Rectal smooth muscle tissue (tissue), 1 donor: ENCODE results near the gene MAP3K9.

Experiments
- H3K27ac ChIP-seq: one replicate; pipeline ENCODE4 v1.7.0; 2013; ENCODE audit warnings: low read depth, low read length, inconsistent platforms
- H3K27me3 ChIP-seq: one replicate; pipeline ENCODE4 v1.7.0; 2013; ENCODE audit warnings: low read length; ENCODE audit not compliant: control insufficient read depth, insufficient read depth
- H3K36me3 ChIP-seq: one replicate; pipeline ENCODE4 v1.7.0; 2013; ENCODE audit warnings: low read length; ENCODE audit not compliant: control insufficient read depth, insufficient read depth
- H3K4me1 ChIP-seq: one replicate; pipeline ENCODE4 v1.7.0; 2013; ENCODE audit warnings: low read length; ENCODE audit not compliant: control insufficient read depth, insufficient read depth
- H3K4me3 ChIP-seq: one replicate; pipeline ENCODE4 v1.7.0; 2013; ENCODE audit warnings: low read length
- H3K9ac ChIP-seq: one replicate; pipeline ENCODE4 v1.7.0; 2013; ENCODE audit warnings: low read length

The MAP3K9 gene

DNA sequence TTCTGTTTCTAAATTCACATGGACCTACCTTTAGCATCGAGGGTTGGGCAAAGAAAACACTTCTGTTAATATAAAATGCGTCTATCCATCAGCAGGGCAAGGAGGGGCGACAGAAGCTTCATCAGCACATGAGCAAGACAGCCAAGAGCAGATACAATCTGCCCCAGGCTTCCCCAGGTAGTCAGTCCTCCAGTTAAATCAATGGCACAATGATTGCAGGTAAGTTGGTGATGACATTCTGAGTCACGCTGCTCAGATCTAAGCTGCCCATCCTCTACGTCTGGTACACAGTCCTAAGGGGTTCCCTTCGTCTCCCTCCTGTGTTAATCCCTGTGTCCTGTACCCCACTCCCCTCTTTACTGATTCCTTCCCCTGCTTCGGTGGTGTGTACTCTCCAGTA is 38.8 kb downstream of the MAP3K9 start:
- Histone ChIP-seq H3K27me3 (no peaks in the 10 kb centered on the region), H3K4me1 (no peaks in the 10 kb centered on the region), H3K27ac (no peak overlapping the region), H3K4me3 (no peak overlapping the region), H3K36me3 (no peaks in the 10 kb centered on the region), H3K9ac (no peak overlapping the region)

DNA sequence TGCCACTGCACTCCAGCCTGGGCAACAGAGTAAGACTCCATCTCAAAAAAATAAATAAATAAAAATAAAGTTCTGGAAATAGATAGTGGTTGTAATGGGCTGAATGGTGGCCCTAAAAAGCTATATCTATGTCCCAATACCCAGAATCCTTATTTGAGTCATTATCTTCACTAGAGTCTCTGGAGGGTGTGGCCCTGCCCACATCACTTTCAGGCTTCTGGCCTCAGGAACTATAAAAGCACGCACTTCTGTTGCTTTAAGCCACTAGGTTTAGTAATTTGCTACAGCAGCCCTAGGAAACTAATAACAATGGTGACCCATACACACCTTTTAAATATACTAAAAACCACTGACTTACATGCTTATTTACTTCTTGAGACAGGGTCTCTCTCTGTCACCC is 49.9 kb downstream of the MAP3K9 start:
- H3K27ac ChIP-seq = no peak overlapping the region
- H3K27me3 ChIP-seq = no peaks in the 10 kb centered on the region
- H3K36me3 ChIP-seq = no peaks in the 10 kb centered on the region

DNA sequence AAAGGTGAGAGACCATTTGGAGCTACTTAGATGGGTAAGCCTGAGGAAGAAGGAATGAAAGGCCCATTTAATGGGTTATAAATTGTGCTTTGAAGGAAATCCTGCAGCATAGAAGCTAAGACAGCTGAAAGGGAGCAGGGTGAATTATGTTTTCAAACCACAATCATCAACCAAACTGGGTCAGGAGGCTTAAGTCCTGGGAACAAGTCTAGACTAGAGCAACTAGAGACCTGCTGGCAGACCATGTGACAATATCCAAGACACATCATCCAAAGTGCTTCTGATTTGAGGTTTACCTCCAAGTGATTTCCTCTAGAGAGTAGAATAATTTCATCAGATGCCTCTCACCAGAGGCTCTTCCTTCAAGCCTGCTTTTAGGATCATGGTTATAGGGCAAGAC is 53.7 kb downstream of the MAP3K9 start:
- H3K4me1 ChIP-seq = no peaks in the 10 kb centered on the region
- H3K9ac ChIP-seq = no peak overlapping the region
- H3K27me3 ChIP-seq = no peaks in the 10 kb centered on the region
- no peak overlapping the region for H3K27ac ChIP-seq
- H3K36me3 ChIP-seq = no peaks in the 10 kb centered on the region
- no peak overlapping the region for H3K4me3 ChIP-seq

More for the DNA sequence above, 49.9 kb downstream of the MAP3K9 start:
- H3K9ac ChIP-seq = no peak overlapping the region
- no peak overlapping the region for H3K4me3 ChIP-seq
- H3K4me1 ChIP-seq = no peaks in the 10 kb centered on the region

DNA sequence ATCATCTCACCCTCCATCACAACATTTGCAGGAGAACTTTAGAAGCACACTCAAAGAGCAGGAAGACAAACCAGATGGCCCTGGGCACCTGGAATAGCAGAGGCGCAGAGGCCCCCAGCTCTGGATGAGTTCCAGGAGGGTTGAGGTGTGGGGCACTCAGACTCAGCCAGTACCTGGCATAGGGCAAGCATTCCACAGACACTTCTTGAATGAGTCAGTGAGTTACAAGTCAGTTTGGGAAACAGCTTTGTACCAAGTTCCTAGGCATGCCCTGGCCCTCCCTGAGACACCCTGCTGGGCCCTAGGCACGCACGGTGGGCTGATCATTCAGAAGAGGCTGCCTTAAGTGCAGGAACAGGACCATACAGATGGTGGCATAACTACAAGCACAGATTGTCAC is 54.3 kb downstream of the MAP3K9 start:
- H3K27ac ChIP-seq = no peak overlapping the region
- no peak overlapping the region for H3K9ac ChIP-seq
- no peaks in the 10 kb centered on the region for H3K4me1 ChIP-seq
- no peaks in the 10 kb centered on the region for H3K27me3 ChIP-seq
- no peak overlapping the region for H3K4me3 ChIP-seq
- no peaks in the 10 kb centered on the region for H3K36me3 ChIP-seq

DNA sequence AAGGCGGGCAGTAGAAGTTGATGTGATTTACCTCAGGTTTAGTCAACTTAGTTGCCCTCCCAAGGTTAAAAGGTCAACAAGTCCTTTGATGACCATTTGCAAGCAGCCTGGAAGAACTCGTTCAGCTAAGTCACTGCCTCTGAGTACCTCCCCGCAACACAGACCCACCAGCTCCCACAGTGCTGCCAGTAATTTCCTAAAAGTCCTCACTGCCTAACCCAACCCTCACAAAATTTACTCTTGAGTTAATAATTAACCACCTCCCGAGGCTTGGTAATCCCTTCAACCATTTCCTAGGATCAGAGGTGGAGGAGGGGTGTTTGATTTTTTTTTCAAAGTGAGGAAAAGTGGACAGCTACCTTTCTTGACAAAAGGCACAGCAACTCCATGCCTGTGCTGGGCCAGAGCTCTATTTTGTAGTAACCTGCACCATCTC is 55.8 kb downstream of the MAP3K9 start:
- Histone ChIP-seq H3K4me3 (no peak overlapping the region), H3K36me3 (no peaks in the 10 kb centered on the region), H3K27me3 (no peaks in the 10 kb centered on the region), H3K27ac (no peak overlapping the region), H3K4me1 (no peaks in the 10 kb centered on the region), H3K9ac (no peak overlapping the region)

DNA sequence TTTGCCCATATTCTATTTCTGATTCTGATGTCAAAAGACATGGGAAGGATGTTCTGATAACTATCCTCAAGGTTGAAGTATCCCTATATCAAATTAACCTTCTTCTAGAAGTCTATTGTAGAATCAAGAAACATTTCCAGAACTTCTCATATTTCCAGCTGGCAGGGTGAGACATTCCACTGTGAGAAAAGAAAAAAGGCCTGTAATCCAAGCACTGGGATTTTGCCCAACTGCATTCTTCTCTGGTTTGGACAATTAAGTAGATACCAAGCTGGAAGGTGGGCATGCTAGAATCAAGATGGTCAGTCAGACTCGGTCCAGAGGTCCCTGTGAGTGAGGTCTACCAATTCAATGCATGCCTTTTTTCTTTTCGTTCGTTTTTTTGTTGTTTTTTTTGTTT is 60.9 kb downstream of the MAP3K9 start:
- no peaks in the 10 kb centered on the region for H3K36me3 ChIP-seq
- no peaks in the 10 kb centered on the region for H3K27me3 ChIP-seq
- no peak overlapping the region for H3K9ac ChIP-seq
- H3K4me1 ChIP-seq = no peaks in the 10 kb centered on the region
- H3K27ac ChIP-seq = no peak overlapping the region
- no peak overlapping the region for H3K4me3 ChIP-seq

DNA sequence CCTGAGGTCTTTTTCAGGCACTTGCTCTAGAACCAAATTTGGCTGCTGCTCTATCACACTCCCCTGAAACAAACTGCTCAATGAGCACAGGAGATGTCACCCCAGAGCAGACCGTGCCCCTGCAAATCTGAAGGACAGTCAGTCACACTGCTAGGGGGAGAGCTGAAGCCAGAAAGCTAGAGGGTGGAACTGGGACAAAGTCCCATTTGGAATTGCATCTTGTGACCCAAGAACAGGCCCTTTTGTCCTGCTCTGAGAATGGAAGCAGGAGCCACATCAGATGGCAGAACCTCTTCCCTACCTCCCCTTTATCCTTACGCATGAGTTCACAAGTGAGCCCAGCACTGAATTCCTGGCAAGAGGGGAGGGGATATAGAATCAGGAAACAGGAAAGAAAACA is 64.7 kb downstream of the MAP3K9 start:
- H3K9ac ChIP-seq = no peak overlapping the region
- no peaks in the 10 kb centered on the region for H3K36me3 ChIP-seq
- no peaks in the 10 kb centered on the region for H3K27me3 ChIP-seq
- no peak overlapping the region for H3K27ac ChIP-seq
- no peaks in the 10 kb centered on the region for H3K4me1 ChIP-seq
- H3K4me3 ChIP-seq = no peak overlapping the region

DNA sequence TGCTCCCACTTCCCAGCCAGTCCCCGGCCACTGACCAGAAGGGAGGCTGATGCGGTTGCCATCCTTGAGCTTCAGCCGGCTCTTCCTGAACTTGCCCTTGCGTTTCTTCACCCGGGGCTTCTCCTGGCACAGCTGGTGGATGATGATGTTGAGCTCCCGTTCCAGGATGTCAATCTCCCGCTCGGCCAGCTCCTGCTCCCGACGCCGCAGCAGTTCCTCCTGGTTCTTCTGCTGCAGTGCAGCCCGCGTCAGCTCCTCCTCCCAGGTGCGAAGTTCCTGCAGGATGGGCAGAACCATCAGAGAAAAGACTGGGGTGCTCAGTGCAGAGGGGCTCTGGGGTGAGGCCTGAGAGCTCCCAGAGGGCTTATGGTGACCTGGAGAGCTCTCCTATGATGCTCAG is 67.0 kb downstream of the MAP3K9 start:
- Histone ChIP-seq H3K36me3 (no peaks in the 10 kb centered on the region), H3K27me3 (no peaks in the 10 kb centered on the region), H3K9ac (no peak overlapping the region), H3K4me3 (no peak overlapping the region), H3K27ac (no peak overlapping the region), H3K4me1 (no peaks in the 10 kb centered on the region)

DNA sequence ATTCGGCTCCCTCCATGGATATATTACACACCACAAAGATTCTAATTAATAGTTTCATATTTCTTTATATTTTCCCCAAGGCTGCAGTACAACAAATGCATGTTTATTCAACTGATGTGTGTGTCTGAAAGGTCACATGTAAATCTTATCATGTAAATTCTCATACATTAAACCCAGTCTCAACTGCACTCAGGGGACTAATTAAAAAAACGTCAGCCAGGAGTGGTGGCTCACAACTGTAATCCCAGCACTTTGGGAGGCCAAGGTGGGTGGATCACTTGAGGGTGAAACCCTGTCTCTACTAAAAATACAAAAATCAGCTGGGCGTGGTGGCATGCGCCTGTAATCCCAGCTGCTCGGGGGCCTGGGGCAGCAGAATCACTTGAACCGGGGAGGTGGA is 67.8 kb downstream of the MAP3K9 start:
- Histone ChIP-seq H3K36me3 (no peaks in the 10 kb centered on the region), H3K27ac (no peak overlapping the region), H3K4me3 (no peak overlapping the region), H3K27me3 (no peaks in the 10 kb centered on the region), H3K9ac (no peak overlapping the region), H3K4me1 (no peaks in the 10 kb centered on the region)

DNA sequence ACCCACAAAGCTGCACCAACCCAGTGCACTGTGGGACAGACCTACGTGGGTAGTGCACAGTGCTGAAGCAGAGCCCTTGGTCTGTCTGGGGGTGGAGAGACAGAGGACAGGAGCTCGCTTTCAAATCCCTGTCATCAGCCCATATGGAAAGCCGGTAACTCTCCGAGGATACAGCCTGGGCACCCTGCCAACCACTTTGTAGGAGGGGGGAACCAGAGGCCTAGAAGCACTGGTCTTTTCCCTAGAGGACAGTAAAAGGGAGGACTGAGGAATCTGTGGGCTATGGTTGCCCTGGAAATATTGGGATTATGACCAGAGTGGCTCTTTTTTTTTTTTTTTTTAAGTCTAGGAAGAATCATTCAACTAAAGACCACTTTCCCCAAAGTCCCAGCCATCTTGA is 74.3 kb downstream of the MAP3K9 start:
- no peaks in the 10 kb centered on the region for H3K27me3 ChIP-seq
- H3K4me1 ChIP-seq = no peaks in the 10 kb centered on the region
- no peak overlapping the region for H3K9ac ChIP-seq
- no peaks in the 10 kb centered on the region for H3K36me3 ChIP-seq
- no peak overlapping the region for H3K27ac ChIP-seq
- H3K4me3 ChIP-seq = no peak overlapping the region

DNA sequence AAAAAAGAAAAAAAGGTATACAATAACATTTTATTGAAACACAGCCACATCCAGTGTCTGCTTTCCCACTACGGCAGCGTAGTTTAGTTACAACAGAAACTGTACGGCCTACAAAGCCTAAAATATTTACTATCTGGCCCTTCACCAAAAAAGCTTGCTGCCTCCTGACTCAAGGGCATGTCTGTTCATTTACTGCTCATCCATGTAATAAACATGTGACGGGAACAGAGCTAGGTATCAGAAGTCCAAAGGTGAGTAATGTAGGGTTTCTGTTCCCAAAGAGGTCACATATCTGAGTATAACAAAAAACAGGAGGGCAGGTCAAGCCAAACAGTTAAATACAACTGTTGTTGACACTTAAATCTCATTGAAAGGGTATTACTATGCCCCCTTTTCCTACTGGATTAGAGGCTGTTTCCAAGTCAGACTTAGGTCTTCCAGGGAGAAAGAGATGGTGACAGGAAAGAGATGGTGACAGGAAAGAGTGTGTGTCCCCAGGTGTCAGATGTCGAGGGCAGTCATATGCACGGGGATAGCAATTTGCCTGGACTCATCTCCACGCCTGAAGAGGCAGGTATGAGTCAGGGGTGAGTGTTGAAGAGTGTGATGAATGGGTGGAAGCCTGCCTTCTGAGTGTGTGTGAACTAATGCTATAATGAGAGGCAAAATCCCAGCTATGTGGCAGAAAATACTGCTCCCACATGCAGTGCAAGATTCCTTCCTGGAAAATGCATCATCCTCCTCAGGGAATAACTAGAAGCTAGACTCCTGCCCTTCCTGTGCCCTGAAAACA is 77.7 kb downstream of the MAP3K9 start:
- Histone ChIP-seq H3K27ac (no peak overlapping the region), H3K36me3 (no peaks in the 10 kb centered on the region), H3K4me1 (no peaks in the 10 kb centered on the region), H3K9ac (no peak overlapping the region), H3K4me3 (no peak overlapping the region), H3K27me3 (no peaks in the 10 kb centered on the region)

DNA sequence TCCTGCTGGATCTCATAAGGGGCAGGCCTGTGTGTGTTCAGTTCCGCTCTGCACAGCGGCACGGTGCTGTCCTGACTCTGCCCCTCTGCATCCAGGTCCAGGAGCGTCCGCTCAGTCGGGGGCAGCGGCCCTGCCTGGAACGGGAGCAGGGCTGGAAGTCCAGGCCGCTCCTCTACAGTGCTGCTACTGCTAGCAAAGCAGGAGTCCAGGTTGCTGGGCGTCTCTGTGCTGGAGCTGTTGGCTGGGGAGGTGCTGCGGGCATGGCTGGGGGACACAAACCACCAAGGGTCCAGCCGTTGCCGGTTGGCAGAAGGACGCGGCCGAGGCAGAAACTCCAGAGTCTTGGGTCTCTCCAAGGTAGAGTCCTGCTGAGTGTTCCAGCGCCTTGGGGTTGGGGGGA is 78.9 kb downstream of the MAP3K9 start:
- Histone ChIP-seq H3K27me3 (no peaks in the 10 kb centered on the region), H3K36me3 (no peaks in the 10 kb centered on the region), H3K4me3 (no peak overlapping the region), H3K4me1 (no peaks in the 10 kb centered on the region), H3K9ac (no peak overlapping the region), H3K27ac (no peak overlapping the region)

DNA sequence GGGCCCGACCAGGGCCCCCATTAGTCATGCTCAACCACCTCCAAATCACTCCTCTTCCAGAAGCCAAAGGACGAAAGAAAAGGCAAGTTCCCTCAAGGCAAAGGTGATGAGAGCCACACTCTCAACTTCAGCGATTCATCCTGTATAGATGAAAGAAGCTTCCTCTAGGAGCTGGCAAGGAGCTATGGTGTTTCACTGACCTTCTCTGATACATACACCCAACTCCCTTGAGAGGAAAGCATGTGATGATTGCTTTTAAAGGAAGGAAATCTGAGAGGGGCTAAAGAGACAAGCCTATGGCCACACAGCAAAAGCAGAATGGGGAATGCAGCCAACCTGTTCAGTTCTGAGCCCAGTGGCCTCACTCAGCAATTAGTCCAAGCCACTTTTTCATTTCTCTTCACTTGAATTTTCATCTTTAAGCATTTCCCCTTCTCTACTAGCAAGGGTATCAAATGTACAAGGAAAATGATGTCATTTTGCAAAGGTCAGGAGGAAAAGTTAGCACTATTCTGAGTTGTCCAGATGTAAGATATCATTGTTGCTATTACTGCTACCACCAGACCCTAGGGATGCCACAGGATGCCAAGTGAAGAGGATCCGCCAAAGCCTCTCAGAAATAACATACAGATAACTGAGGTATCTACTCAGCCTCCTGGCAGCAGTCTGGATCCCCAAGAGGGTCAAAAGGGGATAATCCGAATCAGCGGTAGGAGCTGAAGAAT is 82.5 kb downstream of the MAP3K9 start:
- Histone ChIP-seq H3K36me3 (no peaks in the 10 kb centered on the region), H3K4me3 (no peak overlapping the region), H3K27ac (no peak overlapping the region)

More for the DNA sequence above, 82.5 kb downstream of the MAP3K9 start:
- Histone ChIP-seq H3K9ac (no peak overlapping the region), H3K4me1 (no peaks in the 10 kb centered on the region), H3K27me3 (no peaks in the 10 kb centered on the region)
